Subcutaneous adipose tissue (tissue), 4 donors: Measurements from ENCODE around the gene CLASP1. TPM values are rescaled to one million over a fixed set of nuclear protein-coding genes. Genes with fewer than 3 reads are reported as not detected.

ENCODE experiments used
- CTCF ChIP-seq: fragments of 450-650 bp; IDR thresholded peaks from one replicate; pipeline ENCODE4 v1.5.1; 2016; ENCODE audit warnings: low read depth, mild to moderate bottlenecking, control low read depth, antibody characterized with exemption, moderate library complexity
- total RNA-seq, 4 donors: library from RNA; depleted of rRNA; stranded (reverse); fragments of >200 nt; gene quantifications; one replicate each; pipeline ENCODE4 v1.1.0, GENCODE V29; 2016

Gene CLASP1
- total RNA-seq, 4 donors from 2014 or later = 94.0 to 166 (median 112) TPM

DNA sequence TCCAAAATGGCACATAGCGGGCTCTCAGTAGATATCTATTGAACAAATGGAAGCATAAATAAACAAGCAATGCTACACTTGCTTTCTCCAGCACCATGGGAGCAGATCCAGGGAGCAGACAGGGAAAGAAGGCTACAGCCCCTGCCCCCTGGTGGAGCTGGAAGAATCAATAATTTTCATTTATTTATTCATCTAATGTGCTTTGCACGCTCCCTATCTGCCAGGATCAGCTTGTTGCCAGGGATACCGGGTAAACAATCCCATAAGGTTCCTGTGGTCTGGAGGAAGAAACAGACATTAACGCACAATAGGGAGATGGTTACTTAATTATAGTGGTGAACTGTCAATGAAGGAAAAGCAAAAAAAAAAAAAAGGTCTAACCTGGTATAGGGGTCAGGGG, 40.1 kb upstream of the CLASP1 start:
- TF ChIP-seq CTCF = no peak

DNA sequence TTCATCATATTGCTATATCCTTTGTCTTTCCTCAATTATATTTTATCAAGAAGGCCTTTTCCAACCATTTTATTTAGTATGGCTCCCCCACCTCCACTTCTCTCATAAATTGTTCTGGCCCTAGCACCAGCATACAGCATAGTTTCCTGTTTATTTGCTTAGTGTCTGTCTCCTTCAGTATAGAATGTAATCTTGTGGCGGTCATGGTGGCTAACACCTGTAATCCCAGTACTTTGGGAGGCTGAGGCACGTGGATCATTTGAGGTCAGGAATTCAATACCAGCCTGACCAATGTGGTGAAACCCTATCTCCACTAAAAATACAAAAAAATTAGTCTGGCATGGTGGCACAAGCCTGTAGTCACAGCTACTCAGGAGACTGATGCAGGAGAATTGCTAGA, 39.6 kb upstream of the CLASP1 start:
- TF ChIP-seq CTCF = no peak

- TF ChIP-seq CTCF = no peak
Measured at GRCh38 chr2:121686902-121687301, 37.6 kb upstream of the CLASP1 start.

DNA sequence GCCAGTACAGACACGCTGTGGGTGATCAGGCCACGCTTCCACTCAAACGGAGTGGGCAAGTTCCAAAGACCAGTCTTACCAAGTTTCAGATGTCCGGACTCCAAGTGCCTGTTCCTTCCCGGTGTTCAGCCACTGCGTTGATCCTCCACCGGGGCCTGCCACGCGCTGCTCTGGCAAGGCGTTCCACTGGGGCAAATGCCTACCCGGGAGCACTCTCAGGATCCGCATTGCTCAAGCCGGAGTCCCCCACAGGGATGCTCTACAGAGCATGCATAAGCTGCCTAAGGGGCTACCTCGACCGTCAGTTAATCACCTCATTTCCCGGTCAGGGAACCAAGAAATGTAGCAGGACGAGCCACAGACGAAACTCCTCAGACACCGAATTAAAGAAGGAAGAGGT, 37.0 kb upstream of the CLASP1 start:
- TF ChIP-seq CTCF = no peak

DNA sequence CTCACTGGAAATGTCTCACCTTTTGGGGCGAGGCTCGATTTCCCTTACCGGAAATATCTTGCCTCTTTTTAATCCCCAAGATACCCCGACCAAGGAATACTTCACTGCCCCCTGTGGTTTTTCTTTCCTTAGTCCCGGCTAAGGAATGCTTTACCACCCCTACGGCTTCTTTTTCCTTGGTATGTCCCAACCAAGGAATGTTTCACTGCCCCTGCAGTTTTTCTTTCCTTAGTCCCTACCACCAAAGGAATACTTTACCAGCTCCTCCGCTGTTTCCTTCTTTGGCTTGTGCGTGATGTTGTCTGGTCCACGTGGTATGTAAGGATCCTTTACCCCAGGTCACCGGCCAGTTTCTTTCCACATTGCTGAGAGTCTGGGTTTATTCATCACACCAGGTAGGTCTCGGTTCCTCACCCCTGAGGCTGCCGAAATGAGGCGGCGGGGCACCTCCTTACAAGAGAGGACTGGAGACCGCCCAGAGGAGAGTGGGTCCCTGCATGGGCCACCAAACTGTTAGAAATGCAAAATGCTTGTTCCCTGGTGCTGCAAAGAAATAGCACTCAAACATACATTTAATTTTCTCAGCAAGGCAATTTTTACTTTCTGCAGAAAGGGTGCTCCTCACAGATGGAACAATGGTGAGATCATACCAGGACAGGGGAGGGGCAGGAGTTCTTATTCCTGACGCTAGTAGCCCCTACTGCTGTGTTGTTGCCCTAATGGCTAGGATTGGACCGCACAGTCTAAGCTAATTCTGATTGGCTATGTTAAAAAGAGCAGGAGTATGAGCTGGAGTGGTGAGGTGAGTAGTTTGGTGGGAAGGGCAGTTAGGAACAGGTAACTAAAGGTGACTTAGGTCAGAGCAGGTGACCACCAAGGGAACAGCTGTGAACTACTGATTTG, 33.4 kb upstream of the CLASP1 start:
- TF ChIP-seq CTCF = no peak

DNA sequence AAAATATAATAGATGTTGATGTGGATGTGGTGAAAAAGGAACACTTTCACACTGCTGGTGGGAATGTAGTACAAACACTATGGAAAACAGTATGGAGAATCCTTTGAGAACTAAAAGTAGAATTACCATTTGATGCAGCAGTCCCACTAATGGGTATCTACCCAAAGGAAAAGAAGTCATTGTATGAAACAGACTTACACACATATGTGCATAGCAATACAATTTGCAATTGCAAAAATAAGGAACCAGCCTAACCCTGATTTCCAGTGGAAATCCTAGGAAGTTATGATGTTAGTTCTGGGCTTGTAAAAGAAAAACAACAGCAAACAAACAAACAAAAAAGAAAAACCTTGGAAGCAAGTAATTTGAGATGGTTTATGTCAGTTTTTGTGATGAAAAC, 28.6 kb upstream of the CLASP1 start:
- TF ChIP-seq CTCF = no peak

- TF ChIP-seq CTCF = no peak
Measured at GRCh38 chr2:121670181-121670580, 20.9 kb upstream of the CLASP1 start.
